HG02884 (cell line): ENCODE results near the gene TBC1D1.

Source experiments
- ATAC-seq: cut with Tn5 transposase; IDR thresholded peaks from one replicate; pipeline ENCODE4 v1.9.1; 2021; ENCODE audit warnings: mild to moderate bottlenecking, moderate library complexity; ENCODE audit not compliant: unreplicated experiment

Gene TBC1D1, protein sequence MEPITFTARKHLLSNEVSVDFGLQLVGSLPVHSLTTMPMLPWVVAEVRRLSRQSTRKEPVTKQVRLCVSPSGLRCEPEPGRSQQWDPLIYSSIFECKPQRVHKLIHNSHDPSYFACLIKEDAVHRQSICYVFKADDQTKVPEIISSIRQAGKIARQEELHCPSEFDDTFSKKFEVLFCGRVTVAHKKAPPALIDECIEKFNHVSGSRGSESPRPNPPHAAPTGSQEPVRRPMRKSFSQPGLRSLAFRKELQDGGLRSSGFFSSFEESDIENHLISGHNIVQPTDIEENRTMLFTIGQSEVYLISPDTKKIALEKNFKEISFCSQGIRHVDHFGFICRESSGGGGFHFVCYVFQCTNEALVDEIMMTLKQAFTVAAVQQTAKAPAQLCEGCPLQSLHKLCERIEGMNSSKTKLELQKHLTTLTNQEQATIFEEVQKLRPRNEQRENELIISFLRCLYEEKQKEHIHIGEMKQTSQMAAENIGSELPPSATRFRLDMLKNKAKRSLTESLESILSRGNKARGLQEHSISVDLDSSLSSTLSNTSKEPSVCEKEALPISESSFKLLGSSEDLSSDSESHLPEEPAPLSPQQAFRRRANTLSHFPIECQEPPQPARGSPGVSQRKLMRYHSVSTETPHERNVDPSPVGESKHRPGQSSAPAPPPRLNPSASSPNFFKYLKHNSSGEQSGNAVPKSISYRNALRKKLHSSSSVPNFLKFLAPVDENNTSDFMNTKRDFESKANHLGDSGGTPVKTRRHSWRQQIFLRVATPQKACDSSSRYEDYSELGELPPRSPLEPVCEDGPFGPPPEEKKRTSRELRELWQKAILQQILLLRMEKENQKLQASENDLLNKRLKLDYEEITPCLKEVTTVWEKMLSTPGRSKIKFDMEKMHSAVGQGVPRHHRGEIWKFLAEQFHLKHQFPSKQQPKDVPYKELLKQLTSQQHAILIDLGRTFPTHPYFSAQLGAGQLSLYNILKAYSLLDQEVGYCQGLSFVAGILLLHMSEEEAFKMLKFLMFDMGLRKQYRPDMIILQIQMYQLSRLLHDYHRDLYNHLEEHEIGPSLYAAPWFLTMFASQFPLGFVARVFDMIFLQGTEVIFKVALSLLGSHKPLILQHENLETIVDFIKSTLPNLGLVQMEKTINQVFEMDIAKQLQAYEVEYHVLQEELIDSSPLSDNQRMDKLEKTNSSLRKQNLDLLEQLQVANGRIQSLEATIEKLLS (N-terminal part only)

DNA sequence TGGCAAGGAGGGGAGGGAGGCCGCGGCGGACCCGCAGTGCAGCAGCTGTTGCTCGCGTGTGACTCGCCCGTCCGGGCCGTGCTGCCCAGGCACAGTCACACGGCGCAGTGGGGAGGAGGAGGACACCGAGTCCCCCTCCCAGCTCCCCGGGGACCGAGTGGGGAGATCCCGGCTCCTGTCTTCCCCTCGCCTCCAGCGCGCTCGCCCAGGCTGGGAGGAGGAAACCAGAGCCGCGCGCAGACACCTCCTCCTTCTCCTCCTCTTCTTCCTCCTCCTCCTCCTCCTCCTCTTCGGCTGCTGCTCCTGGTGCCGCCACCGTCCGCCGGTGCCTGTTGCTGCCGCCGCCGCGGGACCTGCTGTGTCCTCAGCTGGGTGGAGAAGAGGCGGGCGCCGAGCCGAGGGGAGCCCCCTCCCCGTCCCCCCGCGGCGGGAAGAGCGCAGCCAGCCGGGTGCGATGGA, at the start of gene TBC1D1:
Gene TBC1D1 (plus strand): TSS at position 284 of the 459 bp plus-strand sequence. CDS start 11,012 bp downstream, outside the sequence.
- ATAC-seq = peak; percentile 28

DNA sequence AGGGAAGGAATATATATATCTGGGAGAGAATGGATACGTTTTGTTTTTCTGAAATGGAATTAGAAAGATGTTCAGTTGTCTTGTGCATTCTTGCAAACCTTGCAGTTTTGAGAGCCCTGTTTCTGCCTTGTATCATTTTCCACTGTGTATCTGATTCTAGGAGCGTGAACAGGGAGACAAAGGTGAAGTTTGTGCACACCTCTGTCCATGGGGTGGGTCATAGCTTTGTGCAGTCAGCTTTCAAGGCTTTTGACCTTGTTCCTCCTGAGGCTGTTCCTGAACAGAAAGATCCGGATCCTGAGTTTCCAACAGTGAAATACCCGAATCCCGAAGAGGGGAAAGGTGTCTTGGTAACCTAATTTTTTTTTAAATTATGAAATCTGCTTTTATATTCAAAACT, 46.7 kb upstream of the TBC1D1 start:
- ATAC-seq = no peak

DNA sequence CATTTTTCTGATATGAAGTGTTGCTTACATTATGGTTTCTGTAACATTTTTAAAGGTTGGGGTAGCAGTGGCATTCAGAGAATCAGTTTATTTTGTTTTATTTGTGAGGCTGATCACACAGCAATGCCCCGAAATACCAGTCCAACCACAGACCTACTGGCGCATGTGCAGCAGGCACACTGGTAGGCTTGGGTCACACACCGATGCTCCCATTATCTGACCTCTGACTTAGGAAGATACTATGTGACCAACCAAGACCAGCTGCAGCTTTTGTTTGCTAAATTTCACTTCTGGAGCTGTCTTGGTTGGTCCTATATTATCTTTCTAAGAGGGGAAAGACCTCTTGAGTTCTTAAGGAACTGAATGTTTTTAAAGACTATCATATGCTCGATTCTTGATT, 45.7 kb upstream of the TBC1D1 start:
- no peak for ATAC-seq

DNA sequence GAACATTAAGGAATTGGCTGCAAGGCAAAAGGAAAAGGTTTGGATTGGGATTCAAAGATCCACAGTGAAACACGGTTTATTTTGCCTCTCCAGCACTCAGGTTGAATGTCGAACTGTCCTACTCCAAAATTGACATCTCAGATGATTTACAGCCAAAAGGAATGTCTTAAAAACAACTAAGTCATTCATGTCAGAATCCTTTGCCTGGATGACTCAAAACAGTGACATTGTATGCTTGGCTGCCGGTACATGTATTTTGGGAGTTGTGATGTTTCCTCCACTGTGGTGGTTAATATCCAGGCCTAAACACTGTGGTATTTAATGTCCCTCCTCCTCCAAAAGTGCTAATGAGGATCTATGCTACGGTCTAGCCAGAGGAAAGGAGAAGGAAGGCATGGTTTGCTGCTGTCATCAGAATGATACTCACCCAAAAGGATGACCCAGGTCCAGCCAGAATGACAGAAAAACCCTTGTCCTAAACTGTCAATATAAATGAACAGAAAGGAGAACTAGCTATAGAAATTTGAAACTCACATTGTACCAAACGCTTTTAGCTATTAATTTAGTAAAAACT, 43.5 kb upstream of the TBC1D1 start:
- no peak for ATAC-seq

DNA sequence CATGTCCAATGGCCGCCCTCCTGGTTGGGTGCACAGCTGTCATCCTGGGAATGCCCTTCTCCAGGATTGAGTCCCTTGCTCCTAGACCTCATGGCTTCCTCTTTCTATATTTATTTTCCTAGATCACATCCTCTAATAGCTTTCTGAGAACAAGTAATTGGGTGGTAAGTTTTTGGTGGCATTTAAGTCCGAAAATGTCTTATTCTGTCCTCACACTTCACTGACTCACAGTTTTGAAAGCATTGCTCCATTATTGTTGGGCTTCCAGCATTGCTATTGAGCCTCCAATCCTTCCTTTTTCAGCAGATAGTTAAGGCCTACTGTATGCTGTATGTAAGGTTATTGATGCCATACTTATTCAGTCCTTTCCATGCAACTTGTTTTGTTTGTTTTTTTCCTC, 38.5 kb upstream of the TBC1D1 start:
- ATAC-seq = no peak

DNA sequence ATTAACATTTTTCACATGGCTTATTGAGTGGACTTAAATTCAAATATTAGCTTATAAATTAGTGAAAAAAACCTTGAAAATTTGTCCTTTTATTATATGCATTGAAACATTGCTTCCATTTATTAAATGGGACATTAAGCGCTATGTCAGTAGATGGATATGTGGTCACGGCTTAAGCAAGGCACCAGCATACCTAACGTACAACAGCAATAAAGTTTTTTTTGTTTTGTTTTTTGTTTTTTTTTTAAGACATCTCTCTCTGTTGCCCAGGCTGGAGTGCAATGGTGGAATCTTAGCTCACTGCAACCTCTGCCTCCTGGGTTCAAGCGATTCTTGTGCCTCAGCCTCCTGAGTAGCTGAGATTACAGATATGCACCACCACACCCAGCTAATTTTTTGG, 32.8 kb upstream of the TBC1D1 start:
- no peak for ATAC-seq

DNA sequence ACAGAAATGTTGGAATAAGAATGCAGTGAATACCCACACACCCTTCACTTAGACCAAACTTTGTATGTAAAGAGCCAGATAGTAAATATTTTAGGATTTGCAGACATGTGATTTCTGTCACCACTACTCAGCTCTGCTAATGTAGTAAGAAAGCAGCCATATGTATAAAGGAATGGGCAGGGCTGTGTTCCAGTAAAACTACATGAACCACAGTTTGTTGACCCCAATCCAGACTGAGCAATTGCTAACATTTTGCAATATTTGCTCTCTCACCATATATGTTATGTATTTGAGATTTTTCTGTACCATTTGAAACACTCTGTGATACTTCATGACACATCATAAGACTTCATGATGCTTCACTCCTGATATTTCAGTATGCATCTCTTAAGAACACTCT, 32.0 kb upstream of the TBC1D1 start:
- no peak for ATAC-seq

DNA sequence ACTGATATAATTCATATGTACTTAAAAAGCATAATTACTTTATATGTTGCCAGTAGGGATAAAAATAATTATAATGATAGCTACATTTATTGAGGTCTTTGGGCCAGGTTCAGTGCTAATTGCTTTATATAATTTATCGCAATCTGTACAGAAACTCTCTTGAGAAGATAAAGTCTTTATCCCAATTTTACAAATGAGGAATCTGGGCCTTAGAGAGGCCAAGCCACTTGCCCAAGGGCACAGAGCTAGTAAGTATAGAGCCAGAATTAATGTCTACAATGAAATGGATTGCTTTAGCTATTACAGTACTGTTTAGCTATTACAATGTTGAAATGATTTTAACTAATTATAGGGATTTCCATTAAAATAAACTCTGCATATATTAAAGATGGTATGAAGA, 30.6 kb upstream of the TBC1D1 start:
- ATAC-seq = no peak

DNA sequence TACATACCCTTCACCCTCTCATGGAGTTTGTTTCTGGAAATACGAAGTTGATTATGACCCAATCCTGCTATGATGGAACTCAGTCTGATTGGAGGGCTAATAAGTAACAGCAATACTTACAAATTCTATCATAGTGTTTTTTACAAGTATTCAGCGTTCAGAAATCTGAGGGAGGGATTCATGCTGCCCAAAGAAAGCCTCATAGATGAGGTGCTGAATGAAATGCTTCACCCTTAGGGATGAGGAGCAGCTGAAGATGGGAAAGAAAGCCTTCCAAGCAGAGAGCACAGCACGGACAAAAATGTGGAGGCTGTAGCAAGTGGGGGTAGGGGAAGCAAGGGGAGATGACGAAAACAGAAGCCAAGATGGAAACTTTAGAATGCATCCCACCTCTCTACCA, 27.9 kb upstream of the TBC1D1 start:
- no peak for ATAC-seq

DNA sequence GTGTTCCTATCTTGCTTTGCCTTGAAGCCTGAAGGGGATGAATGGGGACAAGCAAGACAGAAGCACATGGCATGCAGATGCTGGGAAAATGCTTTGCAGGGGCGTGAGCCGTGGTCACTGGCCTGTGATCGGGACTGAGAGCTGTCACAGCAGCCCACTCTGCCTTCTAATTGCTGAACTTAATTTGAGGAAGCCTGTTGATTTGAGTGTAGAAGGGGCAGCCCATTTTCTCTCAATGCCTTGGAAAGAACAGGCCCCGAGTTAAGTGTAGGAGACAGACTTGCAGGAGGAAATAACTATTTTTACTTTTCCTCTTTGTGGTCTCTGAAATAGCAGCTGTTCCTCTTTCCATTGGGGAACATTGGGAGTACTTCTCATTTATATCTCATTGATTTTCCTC, 26.1 kb upstream of the TBC1D1 start:
- no peak for ATAC-seq

DNA sequence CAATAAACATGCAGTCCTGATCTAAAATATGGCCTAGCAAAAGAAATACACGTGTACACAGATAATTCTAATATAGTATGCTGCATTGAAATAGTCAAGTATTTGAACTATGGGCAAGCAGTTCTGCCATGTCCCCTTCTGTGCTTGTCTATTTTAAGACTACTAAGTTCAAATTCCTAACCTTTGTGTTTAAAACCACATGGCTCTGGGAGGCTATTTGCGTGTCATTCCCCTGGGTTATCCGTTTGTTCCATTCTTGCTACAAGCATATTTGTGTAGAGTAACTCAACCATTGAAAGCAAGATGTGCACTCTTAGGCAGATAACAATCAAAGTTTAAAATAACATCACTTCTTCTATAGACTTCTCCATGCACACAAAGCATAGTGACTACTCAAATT, 25.4 kb upstream of the TBC1D1 start:
- ATAC-seq = no peak

DNA sequence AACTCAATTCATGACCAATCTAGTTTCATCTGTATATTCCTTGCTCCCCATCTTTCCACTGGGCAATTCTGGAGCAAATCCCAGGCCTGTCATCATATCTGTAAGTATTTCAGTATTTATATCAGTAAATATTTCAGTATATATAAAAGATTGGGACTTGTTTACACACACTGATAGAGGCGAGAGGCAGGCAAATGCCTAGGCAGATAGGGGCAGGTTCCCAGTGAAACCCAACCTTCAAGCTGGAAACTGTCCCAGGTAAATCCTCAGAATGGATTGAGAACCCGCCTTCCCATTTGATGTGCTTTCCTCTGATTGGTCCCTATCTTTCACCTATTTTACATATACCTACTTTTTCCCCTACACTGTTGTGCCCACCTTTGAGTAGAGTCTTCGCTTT, 23.8 kb upstream of the TBC1D1 start:
- ATAC-seq = no peak

DNA sequence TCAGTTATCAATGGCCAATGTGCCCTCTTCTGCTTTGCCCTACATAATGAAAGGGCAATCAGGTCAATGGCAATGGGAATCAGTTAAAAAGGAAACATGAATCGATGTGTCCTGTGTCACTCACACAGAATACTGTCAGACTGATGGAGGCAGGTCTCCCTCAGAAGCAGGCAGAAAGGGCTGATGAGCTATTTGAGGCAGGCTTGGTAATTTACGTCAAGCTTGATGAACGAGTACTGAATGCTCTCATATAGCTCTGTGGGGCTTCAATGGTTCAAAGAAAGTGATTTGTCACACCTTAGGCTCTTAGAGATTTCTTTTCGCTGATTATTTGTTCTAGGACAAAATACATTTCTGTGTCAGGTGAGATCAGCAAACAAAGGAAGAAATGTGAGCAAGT, 22.6 kb upstream of the TBC1D1 start:
- ATAC-seq = no peak

DNA sequence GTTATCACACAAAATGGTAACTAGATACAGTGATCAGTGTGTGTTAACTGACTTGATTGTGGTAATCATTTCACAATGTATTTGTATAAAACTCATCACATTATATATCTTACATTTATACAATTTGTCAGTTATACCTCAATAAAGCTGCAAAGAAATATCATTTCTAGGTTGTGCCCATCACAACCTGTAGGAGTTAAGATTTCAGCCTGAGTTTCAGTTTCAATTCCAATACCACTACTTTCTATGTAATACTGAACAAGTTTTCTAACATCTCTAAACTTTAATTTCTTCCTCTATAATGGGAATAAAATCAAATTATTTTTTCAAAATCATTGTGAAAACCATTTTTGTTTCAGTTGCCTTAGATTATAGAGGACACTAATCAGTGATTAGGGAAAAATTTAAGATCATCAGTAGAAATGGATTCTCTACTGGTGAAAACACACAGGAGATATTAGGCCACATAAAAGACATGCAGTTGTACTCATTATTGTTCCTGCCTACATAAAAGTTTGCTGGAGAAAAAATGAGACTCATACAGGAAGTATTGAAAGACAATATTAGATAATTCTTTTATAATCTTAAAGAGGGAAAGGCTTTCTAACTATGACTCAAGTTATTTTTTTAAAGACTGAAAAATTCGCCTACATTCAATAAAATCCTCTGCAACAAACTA, 18.4 kb upstream of the TBC1D1 start:
- no peak for ATAC-seq

DNA sequence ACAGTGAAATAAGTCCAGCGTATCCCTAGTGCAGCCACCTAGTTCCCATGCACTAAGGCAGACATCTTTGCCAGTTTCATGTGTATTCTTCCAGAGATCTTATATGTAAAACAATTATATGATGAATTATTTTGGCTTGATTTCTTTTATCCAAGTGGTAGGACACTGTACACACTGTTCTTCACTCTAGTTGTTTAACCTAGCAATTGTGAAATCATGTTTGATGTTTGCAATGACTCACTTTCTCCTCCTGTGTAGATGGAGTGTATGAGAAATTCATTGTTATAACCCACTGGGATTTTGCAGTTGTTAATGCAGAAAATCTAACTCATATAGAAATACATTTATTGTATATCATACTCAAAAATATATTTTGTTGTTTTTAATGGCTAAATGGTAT, 17.5 kb upstream of the TBC1D1 start:
- ATAC-seq = no peak

DNA sequence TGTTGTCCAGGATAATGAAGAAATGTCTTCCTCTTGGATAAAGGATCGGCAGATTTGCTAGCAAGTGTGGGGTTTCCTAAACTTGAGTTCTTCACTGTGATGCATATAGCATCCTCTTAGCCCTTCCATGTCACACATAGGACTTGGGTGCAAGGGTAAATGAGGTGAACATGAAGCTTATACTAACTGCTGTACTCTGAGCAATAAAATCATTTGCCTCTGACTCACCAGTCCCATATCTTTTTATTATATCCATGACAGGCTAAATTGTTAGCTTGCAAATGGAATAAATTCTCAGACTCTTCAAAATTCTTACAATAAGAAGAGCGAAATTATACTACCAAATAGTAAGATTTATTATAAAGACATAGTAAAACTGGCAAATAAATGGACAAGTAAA, 14.7 kb upstream of the TBC1D1 start:
- no peak for ATAC-seq

DNA sequence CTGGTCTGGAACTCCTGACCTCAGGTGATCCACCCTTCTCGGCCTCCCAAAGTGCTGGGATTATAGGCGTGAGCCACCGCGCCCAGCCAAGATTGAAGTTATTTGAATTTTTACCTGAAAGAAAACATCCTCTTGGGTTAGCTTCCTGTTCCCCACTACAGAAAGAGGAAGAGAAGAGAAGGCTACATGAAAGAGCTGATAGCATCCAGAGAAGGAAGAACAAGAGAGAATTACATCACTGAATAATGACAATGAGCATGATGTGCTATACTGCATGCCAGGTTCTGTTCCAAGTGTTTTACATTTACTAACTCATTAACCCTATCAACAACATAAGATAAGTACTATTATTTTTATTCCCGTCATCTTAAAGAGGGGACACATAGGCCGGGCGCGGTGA, 11.5 kb upstream of the TBC1D1 start:
- no peak for ATAC-seq

DNA sequence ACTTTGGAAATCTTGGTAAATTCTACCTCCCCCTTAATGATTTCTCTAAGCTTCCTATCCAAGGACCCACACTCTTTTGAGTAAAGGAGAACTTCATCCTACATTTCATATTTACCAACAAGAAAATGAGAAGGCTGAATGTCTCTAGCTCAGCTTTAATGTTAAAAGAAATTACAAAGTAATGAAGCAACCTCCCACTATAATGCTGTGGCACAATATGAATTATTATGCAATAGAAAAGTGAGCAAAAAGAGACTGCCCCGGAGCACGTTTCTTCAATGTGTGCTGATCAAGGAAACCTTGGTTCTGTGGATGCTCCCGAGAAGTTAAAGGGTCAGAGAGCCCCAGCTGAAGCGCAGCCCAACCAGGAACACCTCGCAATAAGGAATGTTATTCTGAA, 9.1 kb upstream of the TBC1D1 start:
- ATAC-seq = no peak

DNA sequence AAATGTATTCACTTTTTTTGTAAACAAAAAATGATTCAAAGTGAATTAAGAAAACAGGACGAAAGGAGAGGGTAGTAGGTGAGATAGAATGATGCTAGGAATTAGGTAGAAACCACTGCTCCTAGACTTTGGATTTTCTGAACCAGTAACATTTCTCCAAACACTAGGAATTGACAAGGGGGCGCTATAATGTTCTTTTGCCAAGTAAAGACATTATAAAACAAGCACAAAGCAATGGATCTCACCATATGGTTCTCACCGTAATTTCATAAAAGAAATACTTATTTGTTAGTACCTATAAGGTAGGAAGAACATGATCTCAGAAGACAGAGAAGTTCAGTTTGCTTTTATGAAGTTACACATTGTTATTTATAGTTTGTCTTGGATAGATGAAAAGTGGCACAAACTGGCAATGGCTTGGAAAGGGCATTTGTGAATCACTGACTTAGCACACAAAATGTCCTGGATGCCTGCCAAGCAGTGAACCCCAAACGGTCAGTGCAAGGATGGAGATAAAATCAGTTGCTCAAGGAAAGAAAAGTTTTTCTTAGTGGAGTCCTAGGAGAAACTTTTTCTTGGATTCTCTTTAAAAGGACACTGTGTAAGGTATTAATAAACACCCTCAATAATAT, 8.1 kb upstream of the TBC1D1 start:
- no peak for ATAC-seq
